Liver (tissue), 9 donors: ENCODE data around the gene XAB2. TPM values are rescaled to one million over a fixed set of nuclear protein-coding genes. Genes with fewer than 3 reads are reported as not detected.

Experiments
- DNase-seq: peaks from one replicate; pipeline ENCODE4 v3.0.0-alpha.2; 2017; ENCODE audit warnings: low spot score
- H3K27ac ChIP-seq, 2 donors: one replicate each; pipeline ENCODE4 v1.7.0; 2013; ENCODE audit warnings: inconsistent platforms in 2 of 2, low read length in 2 of 2, control low read depth in 1 of 2, low read depth in 1 of 2, mild to moderate bottlenecking in 1 of 2
- H3K27me3 ChIP-seq, 4 donors: one replicate each; pipeline versions ENCODE4 v1.6.1 to v1.7.0; 2013; ENCODE audit warnings: low read length in 3 of 4, inconsistent platforms in 1 of 4, mild to moderate bottlenecking in 1 of 4, moderate library complexity in 1 of 4; ENCODE audit not compliant: control insufficient read depth in 4 of 4, insufficient read depth in 4 of 4
- H3K36me3 ChIP-seq, 4 donors: one replicate each; pipeline versions ENCODE4 v1.6.1 to v1.7.0; 2013; ENCODE audit warnings: low read length in 3 of 4, mild to moderate bottlenecking in 3 of 4, low read depth in 1 of 4, moderate library complexity in 1 of 4; ENCODE audit not compliant: control insufficient read depth in 4 of 4, insufficient read depth in 3 of 4
- H3K4me1 ChIP-seq, 4 donors: one replicate each; pipeline versions ENCODE4 v1.6.1 to v1.7.0; 2013; ENCODE audit warnings: low read length in 3 of 4, mild to moderate bottlenecking in 3 of 4, moderate library complexity in 1 of 4; ENCODE audit not compliant: control insufficient read depth in 4 of 4, insufficient read depth in 4 of 4
- H3K4me3 ChIP-seq, 3 donors: one replicate each; pipeline versions ENCODE4 v1.6.1 to v1.7.0; 2013; ENCODE audit warnings: low read length in 3 of 3, control low read depth in 1 of 3, low read depth in 1 of 3, mild to moderate bottlenecking in 1 of 3
- H3K9ac ChIP-seq, 2 donors: one replicate each; pipeline ENCODE4 v1.7.0; 2013; ENCODE audit warnings: low read length in 2 of 2, mild to moderate bottlenecking in 2 of 2, moderate library complexity in 2 of 2, control low read depth in 1 of 2, low read depth in 1 of 2
- H3K9me3 ChIP-seq, 4 donors: one replicate each; pipeline versions ENCODE4 v1.6.1 to v1.7.0; 2013; ENCODE audit warnings: low read length in 3 of 4; ENCODE audit not compliant: control insufficient read depth in 4 of 4
- FOXA1 ChIP-seq: IDR thresholded peaks from 2 replicates; pipeline ENCODE4 v1.6.1; 2016; ENCODE audit warnings: antibody characterized with exemption
- FOXA2 ChIP-seq: IDR thresholded peaks from 2 replicates; pipeline ENCODE4 v1.6.1; 2016; ENCODE audit warnings: antibody characterized with exemption
- GABPA ChIP-seq, 2 donors: IDR thresholded peaks in 1 of 2; conservative IDR thresholded peaks in 1 of 2; 2 replicates each; pipeline ENCODE4 v1.6.1; 2016; ENCODE audit warnings: antibody characterized with exemption in 2 of 2, mild to moderate bottlenecking in 1 of 2, moderate library complexity in 1 of 2
- HNF4A ChIP-seq, 2 donors: conservative IDR thresholded peaks; 2 replicates each; pipeline ENCODE4 v1.6.1; 2016; ENCODE audit warnings: antibody characterized with exemption in 2 of 2, mild to moderate bottlenecking in 2 of 2
- HNF4G ChIP-seq: IDR thresholded peaks from 2 replicates; pipeline ENCODE4 v1.6.1; 2016; ENCODE audit warnings: antibody characterized with exemption
- JUND ChIP-seq, 2 donors: IDR thresholded peaks; 2 replicates each; pipeline ENCODE4 v1.6.1; 2016; ENCODE audit warnings: antibody characterized with exemption in 2 of 2
- NR2F2 ChIP-seq: IDR thresholded peaks from 2 replicates; pipeline ENCODE4 v1.6.1; 2016; ENCODE audit warnings: antibody characterized with exemption
- RAD21 ChIP-seq, 2 donors: IDR thresholded peaks; 2 replicates each; pipeline ENCODE4 v1.6.1; 2016; ENCODE audit warnings: antibody characterized with exemption in 2 of 2, mild to moderate bottlenecking in 2 of 2
- SP1 ChIP-seq: IDR thresholded peaks from 2 replicates; pipeline ENCODE4 v1.6.1; 2018; ENCODE audit warnings: antibody characterized with exemption, mild to moderate bottlenecking
- YY1 ChIP-seq: IDR thresholded peaks from 2 replicates; pipeline ENCODE4 v1.6.1; 2016; ENCODE audit warnings: antibody characterized with exemption, mild to moderate bottlenecking
- WGBS: extraction: QIAGEN DNeasy Blood & Tissue Kit; methylation state at CpG from one replicate; pipeline ENCODE4 v1.1.7; 2013; 5-methylcytosine and 5-hydroxymethylcytosine counted together
- polyA plus RNA-seq, 2 donors: library from polyadenylated mRNA; stranded (reverse) in 1 of 2; unstranded in 1 of 2; fragments of 200-250 nt in 1 of 2; fragments of >200 nt in 1 of 2; fragmentation: Nextera tagmentation in 1 of 2; extraction: Ambion mirVana in 1 of 2; gene quantifications; one replicate each; pipeline versions ENCODE4 v1.2.1 to v1.2.3, GENCODE V29; 2013 to 2015
- total RNA-seq, 2 donors: library from RNA; depleted of rRNA; stranded (reverse); fragments of >200 nt; gene quantifications; one replicate each; pipeline ENCODE4 v1.2.3, GENCODE V29; 2014
- TF ChIP-seq, protein P1 (sequence below): IDR thresholded peaks from 2 replicates; pipeline ENCODE4 v1.6.1; 2016; ENCODE audit warnings: antibody characterized with exemption, mild to moderate bottlenecking
- TF ChIP-seq, protein P2 (sequence below): IDR thresholded peaks from 2 replicates; pipeline ENCODE4 v1.6.1; 2016; ENCODE audit warnings: antibody characterized with exemption
- TF ChIP-seq, protein P3 (sequence below): IDR thresholded peaks from 2 replicates; pipeline ENCODE4 v1.6.1; 2016; ENCODE audit warnings: antibody characterized with exemption
- TF ChIP-seq, protein P4 (sequence below): fragments of 150-350 bp; IDR thresholded peaks from 2 replicates; pipeline ENCODE4 v1.5.1; 2017; ENCODE audit warnings: improper control_type of control experiment, low read depth, low read length; ENCODE audit not compliant: missing input control
- donor health status: healthy.
- donor health status: healthy.
- donor health status: healthy.
- donor health status: healthy.
- donor health status: healthy.

XAB2 gene
- total and polyA plus RNA-seq, 4 donors, result 5.1 to 21.3 (median 15.3) TPM

DNA sequence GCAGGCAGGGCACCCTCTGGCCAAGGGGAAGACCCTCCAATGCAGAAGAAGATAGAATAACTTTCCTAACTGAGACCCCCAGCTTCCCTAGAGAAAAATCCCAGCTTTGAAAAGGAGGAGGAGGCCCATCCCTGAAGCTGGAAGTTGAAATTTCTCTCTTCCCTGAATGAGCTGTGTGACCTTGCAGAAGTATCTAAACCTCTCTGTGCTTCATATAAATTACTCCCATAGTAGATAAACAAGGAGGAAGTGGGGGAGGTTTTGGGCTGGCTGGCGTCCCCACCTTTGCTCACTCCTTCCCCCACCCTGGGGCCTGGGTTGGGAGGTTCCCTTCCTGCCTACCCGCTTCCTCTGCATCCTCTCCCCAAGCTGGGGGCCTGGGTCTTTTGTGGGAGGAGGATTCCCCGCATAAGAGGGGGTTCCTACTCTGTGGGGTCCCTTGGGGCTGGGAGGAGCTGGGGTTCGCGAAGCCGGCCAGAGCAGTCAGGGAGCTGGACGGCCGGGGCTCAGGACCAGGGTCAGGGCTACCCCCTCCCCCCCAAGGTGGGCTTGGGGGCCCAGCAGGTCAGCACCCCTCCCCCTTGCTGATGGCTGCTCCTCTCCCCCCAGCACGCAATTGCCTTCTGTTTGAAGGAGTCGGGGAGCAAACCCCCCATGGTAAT is 22.0 kb downstream of the XAB2 start (continued):
- TF ChIP-seq GABPA (IDR thresholded peaks at IDR 0.05 in 1 of 2, conservative IDR thresholded peaks at IDR 0.05 in 1 of 2) (no peak), SP1 (no peak), HNF4G (no peak)

DNA sequence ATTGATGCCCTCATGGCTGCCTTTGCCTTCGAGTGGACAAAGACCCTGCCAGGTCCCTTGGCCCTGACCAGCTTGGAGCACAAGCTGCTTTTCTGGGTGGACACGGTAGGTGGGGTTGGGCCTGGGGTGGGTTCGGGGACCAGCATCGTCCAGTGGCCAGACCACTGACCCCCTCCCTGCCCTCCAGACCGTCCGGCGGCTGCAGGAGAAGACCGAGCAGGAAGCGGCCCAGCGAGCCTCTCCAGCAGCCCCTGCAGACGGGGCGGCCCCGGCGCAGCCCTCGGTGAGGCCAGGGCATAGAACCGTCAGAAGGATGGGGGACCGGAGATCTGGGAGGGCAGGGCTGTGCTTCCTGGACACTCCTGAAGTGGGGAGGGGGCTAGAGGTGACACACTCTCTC is 23.1 kb downstream of the XAB2 start:
- no peak overlapping the region for H3K9ac ChIP-seq
- no peaks in the 10 kb centered on the region for H3K9me3 ChIP-seq
- no peaks in the 10 kb centered on the region for H3K27me3 ChIP-seq
- H3K4me3 ChIP-seq, result no peak overlapping the region
- H3K27ac ChIP-seq, result no peak overlapping the region
- peaks cover 0 to 8% (median 3%) of the 10 kb centered on the region in 4 donors for H3K4me1 ChIP-seq
- DNase-seq, result no peak
- WGBS, result 89% methylated on average over 17 of the region's 17 CpGs
- TF ChIP-seq FOXA2, result no peak
- TF ChIP-seq NR2F2, result no peak
- TF ChIP-seq, protein P1, sequence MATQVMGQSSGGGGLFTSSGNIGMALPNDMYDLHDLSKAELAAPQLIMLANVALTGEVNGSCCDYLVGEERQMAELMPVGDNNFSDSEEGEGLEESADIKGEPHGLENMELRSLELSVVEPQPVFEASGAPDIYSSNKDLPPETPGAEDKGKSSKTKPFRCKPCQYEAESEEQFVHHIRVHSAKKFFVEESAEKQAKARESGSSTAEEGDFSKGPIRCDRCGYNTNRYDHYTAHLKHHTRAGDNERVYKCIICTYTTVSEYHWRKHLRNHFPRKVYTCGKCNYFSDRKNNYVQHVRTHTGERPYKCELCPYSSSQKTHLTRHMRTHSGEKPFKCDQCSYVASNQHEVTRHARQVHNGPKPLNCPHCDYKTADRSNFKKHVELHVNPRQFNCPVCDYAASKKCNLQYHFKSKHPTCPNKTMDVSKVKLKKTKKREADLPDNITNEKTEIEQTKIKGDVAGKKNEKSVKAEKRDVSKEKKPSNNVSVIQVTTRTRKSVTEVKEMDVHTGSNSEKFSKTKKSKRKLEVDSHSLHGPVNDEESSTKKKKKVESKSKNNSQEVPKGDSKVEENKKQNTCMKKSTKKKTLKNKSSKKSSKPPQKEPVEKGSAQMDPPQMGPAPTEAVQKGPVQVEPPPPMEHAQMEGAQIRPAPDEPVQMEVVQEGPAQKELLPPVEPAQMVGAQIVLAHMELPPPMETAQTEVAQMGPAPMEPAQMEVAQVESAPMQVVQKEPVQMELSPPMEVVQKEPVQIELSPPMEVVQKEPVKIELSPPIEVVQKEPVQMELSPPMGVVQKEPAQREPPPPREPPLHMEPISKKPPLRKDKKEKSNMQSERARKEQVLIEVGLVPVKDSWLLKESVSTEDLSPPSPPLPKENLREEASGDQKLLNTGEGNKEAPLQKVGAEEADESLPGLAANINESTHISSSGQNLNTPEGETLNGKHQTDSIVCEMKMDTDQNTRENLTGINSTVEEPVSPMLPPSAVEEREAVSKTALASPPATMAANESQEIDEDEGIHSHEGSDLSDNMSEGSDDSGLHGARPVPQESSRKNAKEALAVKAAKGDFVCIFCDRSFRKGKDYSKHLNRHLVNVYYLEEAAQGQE, result no peak
- TF ChIP-seq, protein P2, sequence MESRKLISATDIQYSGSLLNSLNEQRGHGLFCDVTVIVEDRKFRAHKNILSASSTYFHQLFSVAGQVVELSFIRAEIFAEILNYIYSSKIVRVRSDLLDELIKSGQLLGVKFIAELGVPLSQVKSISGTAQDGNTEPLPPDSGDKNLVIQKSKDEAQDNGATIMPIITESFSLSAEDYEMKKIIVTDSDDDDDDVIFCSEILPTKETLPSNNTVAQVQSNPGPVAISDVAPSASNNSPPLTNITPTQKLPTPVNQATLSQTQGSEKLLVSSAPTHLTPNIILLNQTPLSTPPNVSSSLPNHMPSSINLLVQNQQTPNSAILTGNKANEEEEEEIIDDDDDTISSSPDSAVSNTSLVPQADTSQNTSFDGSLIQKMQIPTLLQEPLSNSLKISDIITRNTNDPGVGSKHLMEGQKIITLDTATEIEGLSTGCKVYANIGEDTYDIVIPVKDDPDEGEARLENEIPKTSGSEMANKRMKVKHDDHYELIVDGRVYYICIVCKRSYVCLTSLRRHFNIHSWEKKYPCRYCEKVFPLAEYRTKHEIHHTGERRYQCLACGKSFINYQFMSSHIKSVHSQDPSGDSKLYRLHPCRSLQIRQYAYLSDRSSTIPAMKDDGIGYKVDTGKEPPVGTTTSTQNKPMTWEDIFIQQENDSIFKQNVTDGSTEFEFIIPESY, result no peak
- peaks cover 3 to 33% (median 13%) of the 10 kb centered on the region in 4 donors for H3K36me3 ChIP-seq

DNA sequence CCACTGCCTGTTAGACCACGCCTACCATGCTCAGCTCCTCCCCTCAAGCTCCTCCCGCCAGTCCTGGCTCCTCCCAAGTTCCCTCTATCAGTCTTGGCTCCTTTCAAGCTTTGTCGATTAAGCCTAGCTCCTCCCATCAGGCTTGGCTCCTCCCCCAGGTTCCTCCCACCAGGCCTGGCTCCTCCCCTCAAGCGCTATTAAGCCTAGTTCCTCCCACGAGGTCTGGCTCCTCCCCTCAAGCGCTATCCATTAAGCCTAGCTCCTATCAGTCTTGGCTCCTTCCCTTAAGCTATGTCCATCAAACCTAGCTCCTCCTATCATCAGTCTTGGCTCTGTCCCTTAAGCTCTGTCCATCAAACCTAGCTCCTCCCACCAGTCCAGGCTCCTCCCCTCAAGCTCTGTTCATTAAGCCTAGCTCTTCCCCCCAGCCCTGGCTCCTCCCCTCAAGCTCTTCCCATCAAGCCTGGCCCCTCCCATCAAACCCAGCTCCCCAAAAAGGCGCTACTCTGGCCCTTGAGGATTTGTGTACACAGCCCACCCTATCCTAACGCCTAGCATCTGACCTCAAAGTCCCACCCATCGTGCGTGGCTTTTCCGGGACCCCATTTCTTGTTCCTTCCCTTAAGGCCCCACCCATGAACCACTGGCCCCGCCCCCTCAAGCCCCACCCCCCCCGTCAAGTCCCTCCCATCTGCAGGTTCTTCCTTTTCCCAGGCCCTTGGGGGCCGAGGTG is 23.7 kb downstream of the XAB2 start:
- WGBS, result 78% methylated on average over 14 of the region's 14 CpGs
- no peak for DNase-seq
- Histone ChIP-seq H3K27me3 (no peaks in the 10 kb centered on the region), H3K36me3 (peaks cover 3 to 27% (median 11%) of the 10 kb centered on the region in 4 donors), H3K9me3 (no peaks in the 10 kb centered on the region), H3K9ac (no peak overlapping the region), H3K27ac (no peak overlapping the region), H3K4me3 (no peak overlapping the region), H3K4me1 (peaks cover 0 to 8% (median 3%) of the 10 kb centered on the region in 4 donors)
- TF ChIP-seq NR2F2, result no peak
- no peak for TF ChIP-seq HNF4A (conservative IDR thresholded peaks at IDR 0.05)
- no peak for TF ChIP-seq RAD21 (IDR thresholded peaks at IDR 0.05)
- TF ChIP-seq, protein P3, sequence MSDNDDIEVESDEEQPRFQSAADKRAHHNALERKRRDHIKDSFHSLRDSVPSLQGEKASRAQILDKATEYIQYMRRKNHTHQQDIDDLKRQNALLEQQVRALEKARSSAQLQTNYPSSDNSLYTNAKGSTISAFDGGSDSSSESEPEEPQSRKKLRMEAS, result no peak
- TF ChIP-seq JUND (IDR thresholded peaks at IDR 0.05), result no peak
- TF ChIP-seq, protein P1, result no peak
- TF ChIP-seq YY1, result no peak
- no peak for TF ChIP-seq HNF4G
- TF ChIP-seq SP1, result no peak
- TF ChIP-seq GABPA (IDR thresholded peaks at IDR 0.05 in 1 of 2, conservative IDR thresholded peaks at IDR 0.05 in 1 of 2), result no peak
- TF ChIP-seq, protein P2, result no peak
- TF ChIP-seq, protein P4, sequence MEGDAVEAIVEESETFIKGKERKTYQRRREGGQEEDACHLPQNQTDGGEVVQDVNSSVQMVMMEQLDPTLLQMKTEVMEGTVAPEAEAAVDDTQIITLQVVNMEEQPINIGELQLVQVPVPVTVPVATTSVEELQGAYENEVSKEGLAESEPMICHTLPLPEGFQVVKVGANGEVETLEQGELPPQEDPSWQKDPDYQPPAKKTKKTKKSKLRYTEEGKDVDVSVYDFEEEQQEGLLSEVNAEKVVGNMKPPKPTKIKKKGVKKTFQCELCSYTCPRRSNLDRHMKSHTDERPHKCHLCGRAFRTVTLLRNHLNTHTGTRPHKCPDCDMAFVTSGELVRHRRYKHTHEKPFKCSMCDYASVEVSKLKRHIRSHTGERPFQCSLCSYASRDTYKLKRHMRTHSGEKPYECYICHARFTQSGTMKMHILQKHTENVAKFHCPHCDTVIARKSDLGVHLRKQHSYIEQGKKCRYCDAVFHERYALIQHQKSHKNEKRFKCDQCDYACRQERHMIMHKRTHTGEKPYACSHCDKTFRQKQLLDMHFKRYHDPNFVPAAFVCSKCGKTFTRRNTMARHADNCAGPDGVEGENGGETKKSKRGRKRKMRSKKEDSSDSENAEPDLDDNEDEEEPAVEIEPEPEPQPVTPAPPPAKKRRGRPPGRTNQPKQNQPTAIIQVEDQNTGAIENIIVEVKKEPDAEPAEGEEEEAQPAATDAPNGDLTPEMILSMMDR, result no peak
- TF ChIP-seq FOXA1, result no peak
